HG02588 (cell line): ENCODE data around the gene RAB40C.
A peak's percentile ranks its signal among the peaks of the same experiment; 100 is the strongest.

ENCODE experiments used
- ATAC-seq: cut with Tn5 transposase; IDR thresholded peaks from one replicate; pipeline ENCODE4 v1.9.1; 2021; ENCODE audit warnings: mild to moderate bottlenecking, moderate library complexity; ENCODE audit not compliant: unreplicated experiment

RAB40C gene

DNA sequence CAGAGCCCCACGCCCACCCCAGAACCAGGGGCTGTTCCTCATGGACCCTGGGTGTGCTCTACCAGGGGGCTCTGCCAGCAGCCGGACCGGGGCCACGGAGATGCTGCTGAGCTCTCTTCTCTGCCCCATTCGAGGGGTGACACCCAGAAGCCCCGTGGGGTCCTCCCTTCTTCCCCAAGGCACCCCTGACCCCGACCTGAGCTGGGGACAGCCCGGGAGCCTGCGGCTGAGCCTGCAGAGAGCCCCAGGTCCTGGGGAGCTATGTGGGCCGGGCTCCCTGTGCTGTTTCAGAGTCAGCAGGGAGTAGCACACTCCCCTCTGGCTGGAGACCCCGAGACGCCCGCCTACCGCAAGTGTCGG is 30.9 kb upstream of the RAB40C start:
- no peak for ATAC-seq

DNA sequence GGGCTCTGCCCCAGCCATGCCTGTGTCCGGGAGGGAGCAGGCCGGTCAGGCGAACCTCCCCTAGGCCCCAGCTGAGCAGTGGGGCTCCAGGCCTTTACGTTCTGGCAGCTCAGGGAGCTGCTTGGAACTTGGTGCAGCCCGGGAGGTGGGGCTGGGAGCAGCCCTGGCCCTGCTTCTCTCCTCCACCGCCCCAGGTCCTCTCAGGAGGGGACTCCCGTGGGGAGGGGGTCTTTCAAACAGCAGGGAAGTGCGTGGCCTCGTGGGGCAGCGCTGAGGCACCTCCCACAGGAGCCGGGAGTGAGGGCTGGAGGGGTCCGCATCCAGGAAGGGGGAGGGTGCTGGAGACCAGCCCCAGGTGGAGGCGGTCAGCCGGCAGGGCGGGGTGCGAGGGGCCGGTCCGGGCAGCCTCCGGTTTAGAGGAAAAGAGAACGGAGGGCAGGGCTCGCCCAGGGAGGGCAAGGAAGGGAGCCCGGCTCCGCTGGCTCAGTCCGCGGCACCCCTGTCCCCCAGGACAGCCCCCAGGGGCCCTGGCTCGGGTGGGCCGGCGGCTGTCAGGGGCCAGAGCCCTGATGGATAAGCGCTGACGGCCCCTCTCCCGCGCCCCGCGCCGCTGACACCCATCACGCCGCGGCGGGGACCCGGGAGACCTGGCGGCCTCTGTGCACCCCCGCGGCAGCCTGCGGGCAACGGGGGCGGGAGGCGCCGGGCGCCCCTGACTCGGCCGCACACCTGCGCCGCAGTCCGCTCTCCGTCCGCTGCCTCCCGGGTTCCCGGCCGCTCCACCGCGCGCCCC is 30.3 kb upstream of the RAB40C start:
- ATAC-seq, result no peak

DNA sequence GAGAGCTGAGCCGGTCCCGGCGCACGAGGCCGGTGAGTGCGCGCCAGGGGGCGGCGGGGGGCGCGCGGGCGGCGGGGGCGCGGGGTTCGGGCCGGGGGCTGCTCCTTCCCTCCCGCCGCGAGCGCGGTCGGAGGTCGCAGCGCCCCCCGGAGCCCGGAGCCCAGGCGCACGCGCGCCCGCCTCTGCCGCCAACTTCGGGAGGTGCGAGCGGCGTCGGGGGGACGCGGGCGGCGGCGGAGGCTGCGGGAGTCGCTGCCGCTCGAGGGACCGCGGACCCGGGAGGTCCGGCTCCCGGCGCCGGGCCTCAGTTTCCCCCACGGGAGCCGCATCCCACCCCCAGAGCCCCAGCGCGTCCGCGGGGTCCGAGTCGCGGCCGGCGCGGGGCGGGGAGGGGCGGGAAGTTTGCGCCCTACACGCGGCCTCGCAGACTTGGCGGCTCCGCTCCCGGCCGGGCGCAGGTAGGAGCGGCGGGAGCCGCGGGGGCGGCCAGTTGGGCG is 29.6 kb upstream of the RAB40C start, which contains the start of gene PRR35:
PRR35 (plus strand) TSS at position 191 of the 497 bp plus-strand sequence. CDS start 2,901 bp downstream, outside the sequence.
- ATAC-seq, result no peak

DNA sequence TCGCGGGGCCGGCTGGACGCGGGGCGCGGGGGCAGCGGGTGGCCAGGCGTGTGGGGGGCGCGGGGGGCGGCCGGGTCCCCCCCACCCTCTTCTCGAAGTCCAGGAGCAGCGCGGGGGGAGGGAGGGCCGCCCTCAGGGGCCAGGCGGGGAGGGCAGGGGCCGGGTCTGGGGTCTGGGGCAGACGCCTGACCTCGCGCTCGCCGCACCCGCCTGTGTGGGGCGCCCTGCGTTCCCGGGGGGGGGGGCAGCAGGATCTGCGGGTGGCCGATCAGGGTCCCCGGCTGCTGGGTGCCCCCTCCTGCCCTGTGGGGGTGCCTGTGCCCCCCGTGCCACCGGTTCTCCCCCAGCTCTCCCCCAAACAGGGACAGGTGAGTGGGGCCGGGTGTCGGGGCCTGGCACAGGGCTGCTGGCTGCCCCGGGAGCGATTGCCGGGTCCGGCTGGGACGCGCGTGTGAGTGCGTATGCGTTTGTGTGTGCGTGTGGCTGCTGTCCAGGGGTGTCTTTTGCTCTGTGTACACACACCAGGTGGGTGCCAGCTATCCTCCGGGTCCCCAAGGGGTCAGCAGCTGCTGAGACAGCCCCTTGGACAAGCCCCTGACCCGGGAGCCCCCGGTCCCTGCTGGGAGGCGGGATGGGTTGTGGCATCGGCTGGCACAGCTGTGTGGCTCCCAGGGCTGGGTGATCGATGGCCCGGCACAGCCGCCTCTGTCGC is 29.0 kb upstream of the RAB40C start:
- no peak for ATAC-seq

DNA sequence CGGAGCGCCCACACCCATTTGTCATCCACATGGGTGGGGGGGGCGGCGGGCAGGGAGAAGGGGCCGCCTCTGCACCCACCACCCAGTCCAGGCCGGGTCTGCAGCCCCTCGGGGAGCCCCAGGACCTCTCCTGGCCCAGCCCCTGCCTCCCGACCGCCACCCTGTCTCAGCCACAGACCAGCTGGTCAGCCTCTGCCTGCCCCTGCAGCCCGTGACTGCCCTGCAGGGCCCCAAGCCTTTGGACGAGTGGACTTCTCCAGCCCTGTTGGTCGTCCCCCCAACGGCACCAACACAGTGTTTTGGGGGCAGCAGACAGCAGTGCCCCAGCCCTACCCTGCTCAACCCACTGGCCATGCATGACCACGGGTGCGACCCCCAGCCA is 28.5 kb upstream of the RAB40C start:
- ATAC-seq, result no peak

DNA sequence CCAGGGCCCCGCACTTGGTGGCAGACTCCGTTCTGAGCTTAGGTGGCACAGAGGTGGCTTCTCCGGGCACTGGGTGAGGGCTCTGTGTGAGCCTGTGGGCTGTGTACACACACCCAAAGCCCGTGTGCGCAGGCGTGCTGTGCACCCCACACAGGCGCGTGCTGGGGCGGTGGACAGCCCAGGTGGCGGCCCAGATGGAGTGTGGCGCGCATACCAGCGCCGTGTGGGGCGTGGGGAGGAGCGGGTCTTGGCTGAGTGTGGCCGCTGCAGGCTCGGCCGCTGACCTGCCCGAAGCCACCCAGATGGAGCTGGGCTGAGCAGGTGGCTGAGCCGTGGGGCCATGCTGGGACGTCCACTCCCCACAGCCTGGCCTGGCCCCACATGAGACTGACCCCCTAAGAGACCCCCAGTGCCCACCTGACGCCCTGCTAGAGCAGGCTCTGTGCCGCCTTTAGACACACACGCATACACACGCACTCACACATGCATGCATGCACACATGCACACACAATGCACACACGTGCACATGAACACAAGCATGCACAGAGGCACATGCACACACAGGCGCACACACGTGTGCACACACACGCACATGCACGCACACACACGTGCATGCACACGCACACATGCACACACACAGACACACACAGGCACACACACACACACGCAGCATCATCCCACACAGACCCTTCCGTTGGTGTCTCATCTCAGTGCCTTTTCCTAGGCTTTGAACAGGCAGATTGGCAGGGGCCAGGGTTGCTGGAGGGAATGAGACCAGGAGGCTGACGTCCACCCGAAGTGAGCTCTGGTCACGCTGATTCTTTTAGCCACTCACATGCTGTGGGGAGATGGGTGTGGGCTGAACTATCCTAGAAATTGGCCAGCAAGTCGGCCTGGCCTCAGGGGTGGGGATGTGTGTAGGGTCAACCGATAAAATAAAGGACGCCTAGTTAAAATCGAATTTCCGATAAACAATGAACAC is 27.6 kb upstream of the RAB40C start:
- no peak for ATAC-seq

DNA sequence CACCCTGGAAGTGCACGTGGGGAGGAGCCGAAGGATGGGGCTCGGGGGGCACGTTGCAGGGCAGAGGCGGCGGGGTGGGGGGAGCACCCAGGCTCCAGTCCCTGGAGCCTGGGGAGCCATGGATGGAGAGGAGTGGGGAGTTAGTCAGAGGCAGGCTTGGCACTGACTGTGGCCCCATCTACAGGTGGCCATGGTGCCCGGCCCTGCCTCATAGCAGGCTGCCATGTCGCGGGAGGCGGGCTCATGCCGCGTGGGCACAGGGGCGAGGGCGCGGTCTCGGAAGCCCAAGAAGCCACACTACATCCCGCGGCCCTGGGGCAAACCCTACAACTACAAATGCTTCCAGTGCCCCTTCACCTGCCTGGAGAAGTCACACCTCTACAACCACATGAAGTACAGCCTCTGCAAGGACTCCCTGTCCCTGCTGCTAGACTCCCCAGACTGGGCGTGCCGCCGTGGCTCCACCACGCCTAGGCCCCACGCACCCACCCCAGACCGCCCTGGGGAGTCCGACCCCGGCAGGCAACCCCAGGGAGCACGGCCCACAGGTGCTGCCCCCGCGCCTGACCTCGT is 26.7 kb upstream of the RAB40C start:
- ATAC-seq, result no peak

DNA sequence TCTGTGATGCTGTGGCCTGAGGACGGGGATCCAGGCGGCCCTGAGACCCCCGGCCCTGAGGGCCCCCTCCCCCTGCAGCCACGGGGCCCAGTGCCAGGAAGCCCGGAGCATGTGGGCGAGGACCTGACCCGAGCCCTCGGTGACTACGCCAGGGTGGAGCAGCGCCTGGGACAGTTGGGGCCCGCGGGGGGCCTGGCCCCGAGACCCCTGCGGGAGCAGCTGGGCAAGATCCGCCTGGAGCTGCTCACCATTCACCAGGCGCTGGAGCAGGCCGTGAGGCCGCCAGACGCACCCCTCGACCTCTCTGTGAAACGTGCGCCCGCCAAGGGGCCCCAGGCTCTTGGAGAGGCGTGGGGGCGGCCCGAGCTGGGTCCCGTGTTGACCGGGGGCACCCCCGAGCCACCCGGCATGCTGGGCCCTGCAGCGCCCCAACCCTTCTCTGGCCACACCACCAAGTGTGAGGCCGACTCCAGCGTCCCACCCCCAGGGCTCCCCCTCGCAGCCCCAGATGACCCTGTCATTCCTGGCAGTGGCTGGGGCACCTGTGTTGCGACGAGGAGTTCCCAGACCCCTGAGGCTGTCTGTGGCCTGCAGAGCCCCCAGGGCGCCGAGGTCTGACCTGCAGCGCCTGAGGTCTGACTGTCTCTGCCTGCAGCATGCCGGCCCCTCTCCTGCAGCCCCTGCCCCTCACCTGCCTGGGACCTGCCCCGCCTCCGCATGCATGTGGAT is 25.0 kb upstream of the RAB40C start:
- ATAC-seq, result no peak

DNA sequence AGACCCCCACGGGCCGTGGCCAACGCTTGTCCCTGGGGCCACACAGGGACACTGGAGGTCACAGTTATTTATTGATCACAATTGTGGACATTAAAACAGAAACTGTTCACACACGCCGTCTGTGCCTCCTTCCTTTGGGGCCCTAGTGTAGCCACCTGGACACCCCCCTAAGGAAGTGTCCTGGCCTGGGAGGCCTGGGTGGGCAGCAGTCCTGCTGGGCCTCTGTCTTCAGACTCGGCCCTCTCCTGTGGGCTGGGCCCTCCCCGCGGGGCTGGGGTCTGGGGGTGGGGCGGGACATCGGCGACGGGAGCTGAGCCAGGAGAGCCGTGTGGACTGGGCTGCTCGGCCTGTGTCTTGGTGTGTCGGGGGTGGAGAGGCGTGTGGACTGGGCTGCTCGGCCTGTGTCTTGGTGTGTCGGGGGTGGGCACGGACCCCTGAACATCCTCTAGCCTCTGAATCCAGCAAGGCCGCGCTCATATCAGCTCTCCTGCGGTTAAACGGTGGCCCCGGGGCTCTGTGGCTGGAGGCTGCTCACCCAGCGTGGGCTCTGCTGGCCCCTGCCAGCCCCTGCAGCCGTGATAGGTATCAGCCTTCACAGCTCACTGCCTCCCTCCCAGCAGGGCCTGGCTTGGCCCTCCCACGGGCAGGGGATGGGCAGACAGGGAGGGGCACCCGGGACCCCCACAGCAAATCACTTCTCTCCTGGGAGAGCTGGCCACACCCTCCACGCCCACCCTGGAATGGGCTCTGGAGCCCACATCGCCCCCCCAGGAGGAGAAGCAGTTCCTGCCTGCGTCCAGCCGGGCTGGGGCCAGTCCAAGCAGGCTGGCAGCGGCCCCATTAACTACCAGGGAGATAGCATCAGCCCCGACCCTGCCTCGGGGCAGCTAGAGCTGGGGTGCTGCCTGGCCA is 24.2 kb upstream of the RAB40C start:
- ATAC-seq, result no peak

DNA sequence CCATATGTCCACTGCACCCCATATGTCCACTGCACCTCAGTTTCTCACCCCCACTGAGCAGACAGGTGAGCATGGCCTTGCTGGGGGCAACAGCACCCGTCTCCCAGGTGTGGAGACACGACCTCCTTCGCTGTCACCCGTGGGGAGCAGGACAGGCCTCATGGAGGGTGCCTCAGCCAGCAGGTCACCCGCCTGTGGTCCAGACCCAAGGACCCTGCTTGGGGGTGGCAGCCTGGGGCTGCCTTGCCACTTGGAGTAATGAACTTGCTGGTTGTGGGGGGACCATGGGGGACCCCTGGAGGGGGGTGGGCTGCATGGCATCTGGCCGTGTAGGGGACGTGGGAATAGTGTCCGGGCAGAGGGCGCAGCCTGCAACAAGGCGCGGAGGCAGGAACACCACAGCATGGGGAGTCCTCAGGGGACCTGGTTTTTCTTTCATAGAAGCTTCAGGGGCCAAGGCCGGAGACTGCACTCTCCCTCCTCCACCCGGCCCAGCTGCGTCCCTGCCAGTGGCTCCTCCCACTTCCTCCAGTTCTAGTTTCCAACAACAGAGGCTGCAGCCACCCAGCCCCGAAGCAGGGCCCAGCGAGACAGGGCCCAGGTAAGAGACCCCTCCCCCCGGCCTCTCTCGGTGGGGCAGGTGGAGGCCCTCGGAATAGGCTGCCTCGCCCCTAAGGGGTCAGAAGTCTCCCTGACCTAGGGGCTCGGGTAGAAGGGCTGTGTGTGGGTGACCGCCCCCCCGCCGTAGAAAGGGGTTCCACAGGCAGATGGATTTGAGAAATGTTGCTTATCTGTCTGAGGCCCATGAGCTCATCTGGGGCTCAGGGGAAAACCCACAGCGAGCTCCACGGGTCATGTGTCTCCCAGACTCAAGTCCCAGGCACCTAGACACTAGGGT is 23.1 kb upstream of the RAB40C start, which contains the start of gene NHLRC4:
NHLRC4 (plus strand) TSS at position 531 of the 898 bp plus-strand sequence. CDS start 1,043 bp downstream, outside the sequence.
- ATAC-seq, result peak; percentile 39

DNA sequence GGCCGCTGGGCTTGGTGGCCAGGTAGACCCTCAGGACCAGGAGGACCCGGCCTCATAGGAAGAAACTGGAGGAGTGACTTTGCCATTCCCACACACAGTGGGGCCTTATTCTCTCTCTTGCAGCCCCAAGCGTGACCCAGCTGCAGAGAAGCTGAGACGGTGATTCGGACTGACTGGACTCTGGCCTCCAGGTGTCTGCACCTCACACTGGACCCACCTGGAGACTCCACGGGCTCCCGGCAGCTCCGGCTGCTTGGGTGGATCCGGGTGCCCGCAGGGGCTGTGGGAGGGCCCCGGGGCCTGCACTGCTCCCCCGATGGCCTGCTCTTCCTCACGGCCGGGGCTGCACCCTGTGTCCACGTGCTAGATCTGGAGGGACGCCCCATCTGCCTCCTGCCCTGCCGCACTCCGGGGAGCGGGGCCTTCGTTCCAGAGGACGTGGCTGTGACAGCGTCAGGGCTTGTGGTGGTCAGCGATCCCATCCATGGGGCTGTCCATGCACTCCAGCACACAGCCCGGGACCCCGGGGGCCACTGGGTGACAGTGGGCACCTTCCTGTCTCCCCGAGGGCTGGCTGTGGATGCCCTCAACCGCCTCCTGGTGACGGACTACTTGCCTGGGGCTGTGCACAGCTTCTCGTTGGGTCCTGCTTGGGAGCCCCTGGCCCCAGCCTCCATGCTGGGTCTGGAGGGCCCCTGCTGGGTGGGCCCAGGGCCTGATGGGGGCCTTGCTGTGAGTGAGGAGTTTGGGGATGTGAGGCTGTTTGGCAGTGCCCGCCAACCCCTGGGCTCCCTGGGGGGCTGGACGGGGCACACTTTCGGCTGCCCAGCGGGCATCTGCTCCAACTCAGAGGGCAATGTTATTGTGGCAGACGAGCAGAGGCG is 22.3 kb upstream of the RAB40C start:
- no peak for ATAC-seq

DNA sequence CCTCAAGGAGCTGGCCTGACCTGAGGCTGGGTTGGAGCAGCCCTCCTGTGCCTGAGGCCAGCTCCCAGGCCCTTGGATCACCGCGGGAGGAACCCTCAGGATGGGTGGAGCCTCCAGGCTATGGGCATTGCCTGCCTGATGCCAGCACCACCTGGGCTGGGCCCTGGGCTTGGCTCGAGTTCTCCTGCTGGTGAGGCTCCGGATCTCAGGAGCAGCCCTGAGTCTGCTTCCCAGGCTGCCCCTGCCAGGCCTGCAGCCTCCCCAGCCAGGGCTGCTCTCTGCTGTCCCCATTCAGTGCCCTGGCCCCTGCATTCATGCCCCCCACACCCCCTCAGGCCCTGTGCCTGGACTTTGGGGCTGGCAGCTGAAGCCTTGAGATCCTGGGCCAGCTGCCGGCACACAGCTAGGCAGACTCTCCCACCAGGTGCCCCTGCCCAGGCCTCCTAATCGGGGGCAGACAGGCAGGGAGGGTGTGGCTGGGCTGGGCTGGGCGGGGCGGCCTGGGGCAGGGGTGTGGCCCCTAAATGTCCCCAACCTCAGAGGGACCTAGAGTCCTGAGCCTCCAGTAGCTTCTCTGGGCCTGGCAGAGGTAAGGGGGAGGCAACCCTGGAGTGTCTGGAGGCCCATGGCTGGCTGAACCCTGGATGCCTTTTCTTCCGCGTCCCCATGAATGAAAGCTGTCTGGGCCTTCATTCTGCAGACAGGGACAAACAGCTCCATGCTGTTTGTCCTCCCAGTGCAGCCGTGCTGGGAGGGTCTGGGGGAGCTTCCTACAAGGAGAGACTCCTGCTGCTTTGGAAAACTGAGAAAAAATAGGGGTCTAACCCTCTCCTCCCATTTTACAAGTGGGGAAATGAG is 21.2 kb upstream of the RAB40C start:
- no peak for ATAC-seq

DNA sequence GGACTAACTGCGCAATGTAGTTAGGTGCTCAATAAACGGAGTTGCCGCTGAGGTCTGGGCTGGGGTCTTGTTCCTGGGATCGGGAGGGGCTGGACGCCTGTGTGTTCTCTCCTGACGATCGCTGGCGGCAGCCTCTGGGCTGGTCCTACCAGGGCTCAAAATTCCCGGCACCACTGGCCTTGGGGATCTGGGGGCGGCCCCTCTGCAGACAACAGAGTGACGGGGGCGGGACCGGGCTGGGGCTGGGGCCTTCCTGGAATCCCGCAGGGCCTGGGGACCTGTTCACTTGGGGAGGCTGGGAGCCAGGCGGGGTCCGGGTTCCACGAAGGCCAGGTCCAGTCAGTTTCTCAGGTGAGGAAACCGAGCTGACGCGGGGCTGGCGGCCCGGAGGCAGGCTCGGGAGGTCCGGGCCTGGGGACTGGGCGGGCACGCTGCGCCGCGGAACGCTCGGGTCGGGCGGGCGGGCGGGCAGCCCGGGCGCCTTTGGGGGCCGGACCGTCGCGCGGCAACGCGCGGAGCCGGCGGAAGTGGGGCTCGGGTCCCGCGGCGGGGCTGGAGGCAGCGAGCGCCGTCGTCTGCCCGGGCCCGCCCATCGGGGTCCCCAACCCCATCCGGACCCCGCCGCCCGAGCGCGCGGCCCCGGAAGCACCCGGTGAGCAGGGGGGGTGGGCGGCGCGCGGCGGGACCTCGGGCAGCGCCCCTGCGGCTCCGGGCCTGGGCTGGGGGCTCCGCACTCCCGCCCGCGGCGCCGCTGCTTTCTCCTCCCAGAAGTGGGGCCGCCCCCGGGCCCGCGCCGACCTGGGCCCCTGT is 20.2 kb upstream of the RAB40C start, which contains the start of gene PIGQ:
PIGQ (plus strand) TSS at position 524 of the 810 bp plus-strand sequence. CDS start 4,107 bp downstream, outside the sequence.
- no peak for ATAC-seq

DNA sequence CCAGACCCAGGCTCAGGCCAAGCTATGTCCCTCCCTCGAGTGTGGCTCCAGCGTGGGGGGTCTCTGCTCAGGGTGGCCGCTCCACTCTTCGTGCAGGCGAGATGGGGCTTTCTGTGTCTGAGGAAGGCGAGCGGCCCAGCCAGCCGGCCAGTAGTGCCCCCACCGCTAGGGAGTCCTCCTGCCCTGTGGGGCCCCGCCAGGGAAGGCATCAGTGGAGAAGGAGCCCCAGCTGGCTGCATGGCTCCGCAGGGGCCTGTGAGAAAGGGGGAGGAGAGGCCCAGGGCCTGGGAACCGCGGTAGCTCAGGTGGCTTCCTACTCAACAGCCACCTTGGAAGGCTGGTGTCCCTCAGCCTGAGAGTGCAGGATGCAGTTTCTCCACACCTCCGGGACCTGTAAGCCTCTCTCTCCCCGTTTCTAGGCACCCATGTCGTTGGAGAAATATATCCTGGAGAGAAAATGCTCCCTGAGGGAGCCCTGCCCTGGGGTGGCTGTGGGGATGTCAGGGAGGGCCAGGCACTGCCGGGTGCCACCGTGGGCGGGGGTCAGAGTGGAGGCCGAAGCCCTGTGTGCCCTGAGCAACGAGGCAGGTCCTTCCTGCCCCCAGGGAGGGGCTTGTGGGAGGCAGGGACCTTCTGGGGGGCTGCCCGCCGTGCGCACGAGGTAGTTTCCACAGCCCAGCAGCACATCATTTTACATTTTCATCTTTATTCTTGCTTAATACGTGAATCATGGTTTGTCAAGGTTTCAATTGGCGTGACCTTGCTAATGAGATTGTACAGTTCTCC is 16.8 kb upstream of the RAB40C start:
- no peak for ATAC-seq
